Measurements from ENCODE around the gene DHH. TPM values are rescaled to one million over a fixed set of nuclear protein-coding genes. Genes with fewer than 3 reads are reported as not detected.
"Not testable (repeated sequence)": the region's sequence is repeated elsewhere in the genome, so short reads cannot be mapped to it uniquely, and the experiment has no call there.

DHH gene
- total RNA-seq, 1 donor from 2014 or later, result 0.56 TPM

GRCh38 chr12:49129332-49130150 lies 34.9 kb upstream of the DHH start:
- no peak for DNase-seq (ENCODE audit: extremely low spot score, unreplicated experiment)
- Mint-ChIP-seq H3K4me3 (peak overlapping the region; percentile 97), H3K36me3 (peaks cover 39% of the 10 kb centered on the region), H3K27ac (peak overlapping the region; percentile 99), H3K9me3 (no peaks in the 10 kb centered on the region), H3K4me1 (ENCODE audit: unreplicated experiment) (peaks cover 25% of the 10 kb centered on the region), H3K27me3 (no peaks in the 10 kb centered on the region)
- no peak for TF ChIP-seq CTCF (conservative IDR thresholded peaks at IDR 0.05)

- not testable (repeated sequence) for H3K27me3 Mint-ChIP-seq; H3K9me3 Mint-ChIP-seq; DNase-seq (ENCODE audit: extremely low spot score, unreplicated experiment)
- Mint-ChIP-seq H3K27ac (peak overlapping the region; percentile 23), H3K4me3 (peak overlapping the region; percentile 45), H3K4me1 (ENCODE audit: unreplicated experiment) (peaks cover 25% of the 10 kb centered on the region), H3K36me3 (peaks cover 39% of the 10 kb centered on the region)
These were observed 33.4 kb upstream of the DHH start for GRCh38 chr12:49127971-49128370.

- Mint-ChIP-seq H3K27me3 (no peaks in the 10 kb centered on the region), H3K4me3 (peak overlapping the region; percentile 45), H3K9me3 (no peaks in the 10 kb centered on the region), H3K36me3 (peaks cover 39% of the 10 kb centered on the region), H3K4me1 (ENCODE audit: unreplicated experiment) (peaks cover 17% of the 10 kb centered on the region), H3K27ac (peak overlapping the region; percentile 37)
- DNase-seq (ENCODE audit: extremely low spot score, unreplicated experiment), result no peak
- TF ChIP-seq CTCF (conservative IDR thresholded peaks at IDR 0.05), result no peak
These were observed 32.5 kb upstream of the DHH start for GRCh38 chr12:49126852-49127763.

- Mint-ChIP-seq H3K4me1 (ENCODE audit: unreplicated experiment) (peaks cover 5% of the 10 kb centered on the region), H3K36me3 (peaks cover 4% of the 10 kb centered on the region), H3K9me3 (no peaks in the 10 kb centered on the region), H3K27ac (no peak overlapping the region), H3K4me3 (no peak overlapping the region), H3K27me3 (no peaks in the 10 kb centered on the region)
- peak; percentile 75 for TF ChIP-seq CTCF (conservative IDR thresholded peaks at IDR 0.05)
- no peak for DNase-seq (ENCODE audit: extremely low spot score, unreplicated experiment)
These were observed 26.6 kb upstream of the DHH start for GRCh38 chr12:49121047-49121696.

- peak overlapping the region; percentile 98 for H3K27ac Mint-ChIP-seq
- peaks cover 28% of the 10 kb centered on the region for H3K4me1 Mint-ChIP-seq (ENCODE audit: unreplicated experiment)
- no peak for TF ChIP-seq CTCF (conservative IDR thresholded peaks at IDR 0.05)
- no peak for DNase-seq (ENCODE audit: extremely low spot score, unreplicated experiment)
- H3K4me3 Mint-ChIP-seq, result peak overlapping the region; percentile 99
- no peaks in the 10 kb centered on the region for H3K36me3 Mint-ChIP-seq
- H3K9me3 Mint-ChIP-seq, result no peaks in the 10 kb centered on the region
- no peaks in the 10 kb centered on the region for H3K27me3 Mint-ChIP-seq
These were observed 16.6 kb upstream of the DHH start for GRCh38 chr12:49111206-49111605.

All from type B pancreatic cell (in vitro differentiated cells).